ENCODE measurements around the gene IFRD1. TPM values are rescaled to one million over a fixed set of nuclear protein-coding genes. Genes with fewer than 3 reads are reported as not detected.

IFRD1 gene
- total RNA-seq, 4 donors from 2014 or later, result 88.5 to 99.4 (median 92.7) TPM

- no peak for TF ChIP-seq CTCF (IDR thresholded peaks at IDR 0.05; ENCODE audit: low read depth)
Measured at GRCh38 chr7:112423987-112424386, 26.3 kb upstream of the IFRD1 start.

GRCh38 chr7:112427984-112428383, 22.3 kb upstream of the IFRD1 start:
- no peak for TF ChIP-seq CTCF (IDR thresholded peaks at IDR 0.05; ENCODE audit: low read depth)

- TF ChIP-seq CTCF (IDR thresholded peaks at IDR 0.05; ENCODE audit: low read depth), result no peak
Measured at GRCh38 chr7:112428715-112429114, 21.5 kb upstream of the IFRD1 start.

- no peak for TF ChIP-seq CTCF (IDR thresholded peaks at IDR 0.05; ENCODE audit: low read depth)
Measured at GRCh38 chr7:112430649-112431048, 19.6 kb upstream of the IFRD1 start.

GRCh38 chr7:112431803-112432202, 18.5 kb upstream of the IFRD1 start:
- TF ChIP-seq CTCF (IDR thresholded peaks at IDR 0.05; ENCODE audit: low read depth), result no peak

- TF ChIP-seq CTCF (IDR thresholded peaks at IDR 0.05; ENCODE audit: low read depth), result no peak
Measured at GRCh38 chr7:112433289-112433688, 17.0 kb upstream of the IFRD1 start.

- no peak for TF ChIP-seq CTCF (IDR thresholded peaks at IDR 0.05; ENCODE audit: low read depth)
Measured at GRCh38 chr7:112437072-112437471, 13.2 kb upstream of the IFRD1 start.

All from subcutaneous adipose tissue (tissue), 4 donors.